Lung (tissue), 12 donors: ENCODE data around the gene CACNA1I. TPM values are rescaled to one million over a fixed set of nuclear protein-coding genes. Genes with fewer than 3 reads are reported as not detected.

Source experiments
- ATAC-seq: fragments of 200-7000 bp; cut with Tn5 transposase; one replicate; pipeline ENCODE4 v1.9.1; 2020; ENCODE audit warnings: moderate number of reproducible peaks; ENCODE audit not compliant: insufficient read depth, low FRiP score
- DNase-seq, 3 donors: peaks; one replicate each; pipeline ENCODE4 v3.0.0-alpha.2; 2013 to 2017
- H3K27ac ChIP-seq, 2 donors: one replicate each; pipeline ENCODE4 v1.5.1; 2013; ENCODE audit warnings: mild to moderate bottlenecking in 2 of 2, moderate library complexity in 2 of 2, control low read depth in 1 of 2, inconsistent platforms in 1 of 2, low read depth in 1 of 2, low read length in 1 of 2
- H3K27me3 ChIP-seq, 3 donors: one replicate each; pipeline ENCODE4 v1.5.1; 2013; ENCODE audit warnings: low read length in 2 of 3; ENCODE audit not compliant: control insufficient read depth in 3 of 3, insufficient read depth in 3 of 3
- H3K36me3 ChIP-seq, 4 donors: one replicate each; pipeline ENCODE4 v1.5.1; 2013; ENCODE audit warnings: low read length in 4 of 4, mild to moderate bottlenecking in 1 of 4, moderate library complexity in 1 of 4; ENCODE audit not compliant: control insufficient read depth in 4 of 4, insufficient read depth in 4 of 4
- H3K4me1 ChIP-seq, 5 donors: one replicate each; pipeline ENCODE4 v1.5.1; 2013; ENCODE audit warnings: low read length in 5 of 5, mild to moderate bottlenecking in 2 of 5, moderate library complexity in 1 of 5; ENCODE audit not compliant: control insufficient read depth in 5 of 5, insufficient read depth in 5 of 5
- H3K4me3 ChIP-seq: one replicate; pipeline ENCODE4 v1.5.1; 2013; ENCODE audit warnings: mild to moderate bottlenecking, control low read depth, moderate library complexity
- H3K9ac ChIP-seq, 2 donors: one replicate each; pipeline ENCODE4 v1.5.1; 2013; ENCODE audit warnings: low read length in 2 of 2, control low read depth in 1 of 2; ENCODE audit not compliant: insufficient read depth in 1 of 2
- H3K9me3 ChIP-seq, 4 donors: one replicate each; pipeline ENCODE4 v1.5.1; 2013; ENCODE audit warnings: low read length in 3 of 4, mild to moderate bottlenecking in 1 of 4, moderate library complexity in 1 of 4; ENCODE audit not compliant: control insufficient read depth in 4 of 4, insufficient read depth in 3 of 4
- CTCF ChIP-seq: IDR thresholded peaks from 2 replicates; pipeline ENCODE4 v1.5.1; 2012; ENCODE audit warnings: mild to moderate bottlenecking; ENCODE audit errors: control extremely low read depth, extremely low read depth
- WGBS, 2 donors: extraction: QIAGEN DNeasy Blood & Tissue Kit; methylation state at CpG; one replicate each; pipeline ENCODE4 v1.1.7; 2013; 5-methylcytosine and 5-hydroxymethylcytosine counted together
- polyA plus RNA-seq, 2 donors: library from polyadenylated mRNA; stranded (reverse); fragments of 200-250 nt; gene quantifications; one replicate each; pipeline ENCODE4 v1.2.1, GENCODE V29; 2013
- total RNA-seq, 2 donors: library from RNA; depleted of rRNA in 1 of 2; stranded (reverse); fragments of >200 nt in 1 of 2; gene quantifications; one replicate each; pipeline ENCODE4 v1.2.1, GENCODE V29; 2014 to 2021
- donor health status: control.
- donor health status: control.
- donor health status: Bipolar disorder and iron deficiency.
- donor health status: healthy.
- donor health status: DM: yes; HTN: yes; CAD: no.

CACNA1I gene
- total and polyA plus RNA-seq, 4 donors, result 0.07 to 0.22 (median 0.16) TPM

- Histone ChIP-seq H3K9ac (no peak overlapping the region), H3K4me3 (no peak overlapping the region), H3K36me3 (no peaks in the 10 kb centered on the region), H3K27me3 (peaks cover 0 to 19% (median 8%) of the 10 kb centered on the region in 3 donors), H3K4me1 (peaks cover 0 to 5% (median 0%) of the 10 kb centered on the region in 5 donors), H3K9me3 (peaks cover 0 to 1% (median 0%) of the 10 kb centered on the region in 4 donors), H3K27ac (no peak overlapping the region)
- 66 to 70% methylated on average over 11 of the region's 11 CpGs for WGBS, 2 donors
- ATAC-seq (no peak), DNase-seq (peak in 2 of 3 donors; percentile 46 to 55)
- TF ChIP-seq CTCF, result no peak
These were observed 47.6 kb downstream of the CACNA1I start for GRCh38 chr22:39617970-39618757.

- Histone ChIP-seq H3K9ac (no peak overlapping the region), H3K36me3 (no peaks in the 10 kb centered on the region), H3K9me3 (peaks cover 0 to 2% (median 0%) of the 10 kb centered on the region in 4 donors), H3K27me3 (peaks cover 0 to 28% (median 17%) of the 10 kb centered on the region in 3 donors), H3K27ac (no peak overlapping the region), H3K4me3 (no peak overlapping the region), H3K4me1 (peaks cover 0 to 5% (median 0%) of the 10 kb centered on the region in 5 donors)
- WGBS, 2 donors, result 88 to 90% methylated on average over 17 of the region's 17 CpGs
- no peak for TF ChIP-seq CTCF
- no peak for ATAC-seq
- DNase-seq, result no peak
These were observed 48.5 kb downstream of the CACNA1I start for GRCh38 chr22:39618996-39619530.

GRCh38 chr22:39620924-39621690 is 50.6 kb downstream of the CACNA1I start:
- no peak for ATAC-seq
- no peak for TF ChIP-seq CTCF
- Histone ChIP-seq H3K27me3 (peaks cover 0 to 35% (median 17%) of the 10 kb centered on the region in 3 donors), H3K9me3 (peaks cover 0 to 2% (median 0%) of the 10 kb centered on the region in 4 donors), H3K4me1 (peaks cover 0 to 5% (median 0%) of the 10 kb centered on the region in 5 donors), H3K9ac (no peak overlapping the region), H3K36me3 (no peaks in the 10 kb centered on the region), H3K27ac (no peak overlapping the region), H3K4me3 (no peak overlapping the region)
- no peak for DNase-seq
- 85 to 89% methylated on average over 8 of the region's 8 CpGs for WGBS, 2 donors
